SK-N-SH (cell line): ENCODE measurements around the gene ZNF557. TPM values are rescaled to one million over a fixed set of nuclear protein-coding genes. Genes with fewer than 3 reads are reported as not detected.

ENCODE experiments used
- CTCF ChIA-PET: fragments of 300-600, 350-600 bp; formaldehyde crosslinking; extraction: SDS; loops from one replicate; lab custom pipeline; 2021; lab: Yijun Ruan, JAX
- POLR2A ChIA-PET: fragments of 350-600 bp; sonication (Branson Sonifier 250); formaldehyde crosslinking; extraction: SDS; loops from one replicate; lab custom pipeline; 2020; ENCODE audit warnings: antibody characterized with exemption, inconsistent platforms; lab: Yijun Ruan, JAX
- DNase-seq: peaks from one replicate; pipeline ENCODE4 v3.0.0; 2012
- H2AFZ ChIP-seq: fragments of 200-600 bp; sonication (generic); 2 replicates; pipeline ENCODE4 v1.8.1; 2016; ENCODE audit warnings: antibody characterized with exemption, mild to moderate bottlenecking, low read depth
- H3F3A ChIP-seq: fragments of 200-600 bp; sonication (generic); replicated peaks from 2 replicates; pipeline ENCODE3; 2016; ENCODE audit warnings: antibody characterized with exemption, mild to moderate bottlenecking; ENCODE audit not compliant: insufficient read depth
- H3K27ac ChIP-seq, 2 experiments: fragments of 200-500 bp in 1 of 2; fragments of 200-600 bp in 1 of 2; sonication (Bioruptor generic) in 1 of 2; sonication (generic), shearing (Covaris generic) in 1 of 2; 2 replicates each; pipeline versions ENCODE4 v1.5.1 to v1.6.1; 2014 to 2016; ENCODE audit warnings: low read depth in 2 of 2, inconsistent platforms in 1 of 2, low read length in 1 of 2, mild to moderate bottlenecking in 1 of 2, mixed read lengths in 1 of 2
- H3K27me3 ChIP-seq: fragments of 200-600 bp; sonication (generic), shearing (Covaris generic); 2 replicates; pipeline ENCODE4 v1.6.1; 2016; ENCODE audit warnings: mixed run types; ENCODE audit not compliant: insufficient read depth
- H3K36me3 ChIP-seq, 2 experiments: fragments of 200-500 bp in 1 of 2; fragments of 200-600 bp in 1 of 2; sonication (Bioruptor generic) in 1 of 2; sonication (generic) in 1 of 2; replicated peaks in 1 of 2; 2 replicates each; pipeline versions ENCODE3 to v1.5.1; 2014 to 2016; ENCODE audit warnings: low read length in 1 of 2, mild to moderate bottlenecking in 1 of 2; ENCODE audit not compliant: insufficient read depth in 2 of 2, control insufficient read depth in 1 of 2
- H3K4me1 ChIP-seq, 2 experiments: fragments of 200-500 bp in 1 of 2; fragments of 200-600 bp in 1 of 2; sonication (Bioruptor generic) in 1 of 2; sonication (generic), shearing (Covaris generic) in 1 of 2; 2 replicates each; pipeline versions ENCODE4 v1.5.1 to v1.6.1; 2014 to 2016; ENCODE audit warnings: low read depth in 1 of 2, low read length in 1 of 2, mixed run types in 1 of 2; ENCODE audit not compliant: insufficient read depth in 2 of 2, control insufficient read depth in 1 of 2
- H3K4me2 ChIP-seq: fragments of 200-600 bp; sonication (generic), shearing (Covaris generic); 2 replicates; pipeline ENCODE4 v1.6.1; 2017; ENCODE audit warnings: mixed run types
- H3K4me3 ChIP-seq, 2 experiments: fragments of 200-500 bp in 1 of 2; fragments of 200-600 bp in 1 of 2; sonication (Bioruptor generic) in 1 of 2; sonication (generic), shearing (Covaris generic) in 1 of 2; 2 replicates each; pipeline versions ENCODE4 v1.5.1 to v1.8.1; 2014 to 2016; ENCODE audit warnings: low read depth in 2 of 2, inconsistent platforms in 1 of 2, low read length in 1 of 2, mild to moderate bottlenecking in 1 of 2, mixed read lengths in 1 of 2, moderate library complexity in 1 of 2
- H3K79me2 ChIP-seq: fragments of 200-600 bp; sonication (generic); 2 replicates; pipeline ENCODE4 v1.8.1; 2017; ENCODE audit warnings: mild to moderate bottlenecking; ENCODE audit not compliant: insufficient read depth
- H3K9ac ChIP-seq: fragments of 200-600 bp; sonication (generic); 2 replicates; pipeline ENCODE4 v1.6.1; 2017; ENCODE audit warnings: mixed run types
- H3K9me2 ChIP-seq: fragments of 200-600 bp; sonication (generic); 2 replicates; pipeline ENCODE4 v1.6.1; 2017; ENCODE audit warnings: mixed run types
- H3K9me3 ChIP-seq: fragments of 200-600 bp; sonication (generic); 2 replicates; pipeline ENCODE4 v1.6.1; 2017; ENCODE audit warnings: mixed run types, mild to moderate bottlenecking, moderate library complexity
- H4K20me1 ChIP-seq: fragments of 200-600 bp; sonication (generic); 2 replicates; pipeline ENCODE4 v1.6.1; 2017; ENCODE audit warnings: mild to moderate bottlenecking, mixed run types; ENCODE audit not compliant: insufficient read depth
- CHD2 ChIP-seq: fragments of 150-350 bp; IDR thresholded peaks from 2 replicates; pipeline ENCODE4 v1.6.1; 2018; ENCODE audit warnings: low read length; ENCODE audit not compliant: partially characterized antibody
- ELF1 ChIP-seq: IDR thresholded peaks from 2 replicates; pipeline ENCODE4 v1.4.0; 2012
- EP300 ChIP-seq, 2 experiments: IDR thresholded peaks; 2 replicates each; pipeline versions ENCODE4 v1.4.0 to v1.6.1; 2012; ENCODE audit warnings: borderline replicate concordance in 1 of 2, low read depth in 1 of 2, low read length in 1 of 2
- EZH2phosphoT487 ChIP-seq: fragments of 200-600 bp; sonication (generic); IDR thresholded peaks from 2 replicates; pipeline ENCODE4 v1.6.1; 2017; ENCODE audit warnings: low read depth, mixed run types, mild to moderate bottlenecking, antibody characterized with exemption, moderate library complexity, borderline replicate concordance
- GATA2 ChIP-seq: sonication (generic); formaldehyde crosslinking; IDR thresholded peaks from 2 replicates; pipeline ENCODE4 v1.5.0; 2020; ENCODE audit warnings: mild to moderate bottlenecking, missing genetic modification reagents
- JUND ChIP-seq: IDR thresholded peaks from 2 replicates; pipeline ENCODE4 v1.4.0; 2012
- MEF2A ChIP-seq: IDR thresholded peaks from 2 replicates; pipeline ENCODE4 v1.4.0; 2012; ENCODE audit warnings: low read depth, borderline replicate concordance
- MXI1 ChIP-seq: IDR thresholded peaks from 2 replicates; pipeline ENCODE4 v1.6.1; 2012; ENCODE audit warnings: mild to moderate bottlenecking, low read depth, low read length, improper control_type of control experiment
- NFIC ChIP-seq: IDR thresholded peaks from 2 replicates; pipeline ENCODE4 v1.4.0; 2012; ENCODE audit warnings: borderline replicate concordance
- POLR2AphosphoS5 ChIP-seq: IDR thresholded peaks from 2 replicates; pipeline ENCODE4 v1.6.1; 2012; ENCODE audit warnings: low read depth, low read length
- RAD21 ChIP-seq: IDR thresholded peaks from 2 replicates; pipeline ENCODE4 v1.6.1; 2012; ENCODE audit warnings: mild to moderate bottlenecking, low read length
- RCOR1 ChIP-seq: fragments of 150-350 bp; IDR thresholded peaks from 2 replicates; pipeline ENCODE4 v1.6.1; 2017; ENCODE audit warnings: antibody characterized with exemption, low read length
- RFX5 ChIP-seq: IDR thresholded peaks from 2 replicates; pipeline ENCODE4 v1.6.1; 2012; ENCODE audit warnings: mild to moderate bottlenecking, improper control_type of control experiment, low read length
- SMC3 ChIP-seq: IDR thresholded peaks from 2 replicates; pipeline ENCODE4 v1.6.1; 2012; ENCODE audit warnings: low read depth, low read length, improper control_type of control experiment
- TCF12 ChIP-seq: IDR thresholded peaks from 2 replicates; pipeline ENCODE4 v1.4.0; 2012
- YY1 ChIP-seq: IDR thresholded peaks from 2 replicates; pipeline ENCODE4 v1.4.0; 2012; ENCODE audit warnings: low read depth, mild to moderate bottlenecking
- WGBS: methylation state at CpG from one replicate; pipeline ENCODE4 v1.1.6; 2017; ENCODE audit warnings: low lambda C conversion rate; 5-methylcytosine and 5-hydroxymethylcytosine counted together
- polyA plus RNA-seq, 3 experiments: library from polyadenylated mRNA; depleted of rRNA; stranded (reverse); fragments of >200 nt; gene quantifications; 2 replicates each; pipeline ENCODE4 v1.2.3, GENCODE V29; 2012
- TF ChIP-seq, protein P1 (sequence below): IDR thresholded peaks from 2 replicates; pipeline ENCODE4 v1.4.0; 2012; ENCODE audit warnings: low read depth, borderline replicate concordance
- TF ChIP-seq, protein P2 (sequence below): fragments of 150-350 bp; IDR thresholded peaks from 2 replicates; pipeline ENCODE4 v1.6.1; 2017; ENCODE audit warnings: antibody characterized with exemption, low read length, low read depth, borderline replicate concordance
- TF ChIP-seq, protein P3 (sequence below): IDR thresholded peaks from 2 replicates; pipeline ENCODE4 v1.6.1; 2012; ENCODE audit warnings: mild to moderate bottlenecking, low read depth, low read length, moderate library complexity

The ZNF557 gene
- polyA plus RNA-seq, 1 of the 3 experiments (the other 2 are of a cell fraction), result 2.3 TPM

DNA sequence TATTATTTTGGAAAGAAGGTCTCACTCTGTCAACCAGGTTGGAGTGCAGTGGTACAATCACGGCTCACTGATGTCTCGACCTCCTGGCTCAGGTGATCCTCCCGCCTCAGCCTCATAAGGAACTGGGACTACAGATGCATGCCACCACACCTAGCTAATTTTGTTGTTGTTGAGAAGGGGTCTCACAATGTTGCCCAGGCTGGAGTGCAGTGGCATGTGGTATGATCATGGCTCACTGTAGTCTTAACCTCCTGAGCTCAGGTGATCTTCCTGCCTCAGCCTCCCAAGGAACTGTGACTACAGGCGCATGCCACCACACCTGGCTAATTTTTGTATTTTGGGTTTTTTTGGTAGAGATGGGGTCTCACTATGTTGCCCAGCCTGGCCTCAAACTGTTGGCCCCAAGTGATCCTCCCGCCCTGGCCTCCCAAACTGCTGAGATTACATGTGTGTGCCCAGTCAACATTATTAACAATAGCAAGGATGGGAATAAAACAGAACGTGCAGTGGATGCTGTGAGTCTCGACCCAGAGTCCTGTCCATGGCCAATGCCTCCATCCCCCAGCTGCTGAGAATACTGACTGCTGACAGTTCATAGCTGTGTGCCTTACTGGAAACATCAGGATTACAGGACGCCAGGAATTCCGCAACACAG is 5.6 kb upstream of the ZNF557 start:
- no peak for DNase-seq
- H3F3A ChIP-seq, result peaks cover 12% of the 10 kb centered on the region
- H3K79me2 ChIP-seq, result no peaks in the 10 kb centered on the region
- H3K27ac ChIP-seq, result no peak overlapping the region
- H3K36me3 ChIP-seq, result no peaks in the 10 kb centered on the region
- H3K4me1 ChIP-seq, result no peaks in the 10 kb centered on the region
- no peaks in the 10 kb centered on the region for H3K9me3 ChIP-seq
- H3K9me2 ChIP-seq, result no peaks in the 10 kb centered on the region
- H3K9ac ChIP-seq, result no peak overlapping the region
- 46% methylated on average over 9 of the region's 9 CpGs for WGBS
- peaks cover 4% of the 10 kb centered on the region; the same call in 1 of the 2 replicates for H3K27me3 ChIP-seq
- no peaks in the 10 kb centered on the region for H4K20me1 ChIP-seq
- ChIA-PET POLR2A (no interaction called here), CTCF (no interaction called here)
- no peak overlapping the region for H2AFZ ChIP-seq
- no peak for TF ChIP-seq TCF12
- TF ChIP-seq GATA2 (CRISPR knock-in tag), result no peak
- TF ChIP-seq JUND, result no peak
- TF ChIP-seq MEF2A, result no peak
- TF ChIP-seq EP300 (IDR thresholded peaks at IDR 0.05; ENCODE audit: borderline replicate concordance in 1 of 2, low read depth in 1 of 2, low read length in 1 of 2), result no peak
- no peak for TF ChIP-seq ELF1
- no peak for TF ChIP-seq YY1
- TF ChIP-seq, protein P1, sequence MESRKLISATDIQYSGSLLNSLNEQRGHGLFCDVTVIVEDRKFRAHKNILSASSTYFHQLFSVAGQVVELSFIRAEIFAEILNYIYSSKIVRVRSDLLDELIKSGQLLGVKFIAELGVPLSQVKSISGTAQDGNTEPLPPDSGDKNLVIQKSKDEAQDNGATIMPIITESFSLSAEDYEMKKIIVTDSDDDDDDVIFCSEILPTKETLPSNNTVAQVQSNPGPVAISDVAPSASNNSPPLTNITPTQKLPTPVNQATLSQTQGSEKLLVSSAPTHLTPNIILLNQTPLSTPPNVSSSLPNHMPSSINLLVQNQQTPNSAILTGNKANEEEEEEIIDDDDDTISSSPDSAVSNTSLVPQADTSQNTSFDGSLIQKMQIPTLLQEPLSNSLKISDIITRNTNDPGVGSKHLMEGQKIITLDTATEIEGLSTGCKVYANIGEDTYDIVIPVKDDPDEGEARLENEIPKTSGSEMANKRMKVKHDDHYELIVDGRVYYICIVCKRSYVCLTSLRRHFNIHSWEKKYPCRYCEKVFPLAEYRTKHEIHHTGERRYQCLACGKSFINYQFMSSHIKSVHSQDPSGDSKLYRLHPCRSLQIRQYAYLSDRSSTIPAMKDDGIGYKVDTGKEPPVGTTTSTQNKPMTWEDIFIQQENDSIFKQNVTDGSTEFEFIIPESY, result no peak
- TF ChIP-seq, protein P2, sequence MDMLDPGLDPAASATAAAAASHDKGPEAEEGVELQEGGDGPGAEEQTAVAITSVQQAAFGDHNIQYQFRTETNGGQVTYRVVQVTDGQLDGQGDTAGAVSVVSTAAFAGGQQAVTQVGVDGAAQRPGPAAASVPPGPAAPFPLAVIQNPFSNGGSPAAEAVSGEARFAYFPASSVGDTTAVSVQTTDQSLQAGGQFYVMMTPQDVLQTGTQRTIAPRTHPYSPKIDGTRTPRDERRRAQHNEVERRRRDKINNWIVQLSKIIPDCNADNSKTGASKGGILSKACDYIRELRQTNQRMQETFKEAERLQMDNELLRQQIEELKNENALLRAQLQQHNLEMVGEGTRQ, result no peak
- TF ChIP-seq SMC3, result no peak
- no peak for TF ChIP-seq MXI1
- TF ChIP-seq RFX5, result no peak
- no peak for TF ChIP-seq EZH2phosphoT487
- TF ChIP-seq, protein P3, sequence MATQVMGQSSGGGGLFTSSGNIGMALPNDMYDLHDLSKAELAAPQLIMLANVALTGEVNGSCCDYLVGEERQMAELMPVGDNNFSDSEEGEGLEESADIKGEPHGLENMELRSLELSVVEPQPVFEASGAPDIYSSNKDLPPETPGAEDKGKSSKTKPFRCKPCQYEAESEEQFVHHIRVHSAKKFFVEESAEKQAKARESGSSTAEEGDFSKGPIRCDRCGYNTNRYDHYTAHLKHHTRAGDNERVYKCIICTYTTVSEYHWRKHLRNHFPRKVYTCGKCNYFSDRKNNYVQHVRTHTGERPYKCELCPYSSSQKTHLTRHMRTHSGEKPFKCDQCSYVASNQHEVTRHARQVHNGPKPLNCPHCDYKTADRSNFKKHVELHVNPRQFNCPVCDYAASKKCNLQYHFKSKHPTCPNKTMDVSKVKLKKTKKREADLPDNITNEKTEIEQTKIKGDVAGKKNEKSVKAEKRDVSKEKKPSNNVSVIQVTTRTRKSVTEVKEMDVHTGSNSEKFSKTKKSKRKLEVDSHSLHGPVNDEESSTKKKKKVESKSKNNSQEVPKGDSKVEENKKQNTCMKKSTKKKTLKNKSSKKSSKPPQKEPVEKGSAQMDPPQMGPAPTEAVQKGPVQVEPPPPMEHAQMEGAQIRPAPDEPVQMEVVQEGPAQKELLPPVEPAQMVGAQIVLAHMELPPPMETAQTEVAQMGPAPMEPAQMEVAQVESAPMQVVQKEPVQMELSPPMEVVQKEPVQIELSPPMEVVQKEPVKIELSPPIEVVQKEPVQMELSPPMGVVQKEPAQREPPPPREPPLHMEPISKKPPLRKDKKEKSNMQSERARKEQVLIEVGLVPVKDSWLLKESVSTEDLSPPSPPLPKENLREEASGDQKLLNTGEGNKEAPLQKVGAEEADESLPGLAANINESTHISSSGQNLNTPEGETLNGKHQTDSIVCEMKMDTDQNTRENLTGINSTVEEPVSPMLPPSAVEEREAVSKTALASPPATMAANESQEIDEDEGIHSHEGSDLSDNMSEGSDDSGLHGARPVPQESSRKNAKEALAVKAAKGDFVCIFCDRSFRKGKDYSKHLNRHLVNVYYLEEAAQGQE, result no peak
- TF ChIP-seq NFIC, result no peak
- TF ChIP-seq RCOR1, result no peak
- no peak for TF ChIP-seq POLR2AphosphoS5
- TF ChIP-seq RAD21, result no peak
- no peak for TF ChIP-seq CHD2
- H3K4me3 ChIP-seq, result no peak overlapping the region
- no peak overlapping the region for H3K4me2 ChIP-seq
